Mammary epithelial cell (primary cell): Measurements from ENCODE around the gene TTYH1.

Experiments used
- EZH2 ChIP-seq: IDR thresholded peaks from 2 replicates; pipeline ENCODE4 v1.6.1; 2012; ENCODE audit warnings: low read length, inconsistent platforms, borderline replicate concordance
- TF ChIP-seq, protein P1 (sequence below), 2 donors: IDR thresholded peaks in 1 of 2; conservative IDR thresholded peaks in 1 of 2; 2 replicates each; pipeline ENCODE4 v1.5.1; 2011 to 2012; ENCODE audit warnings: inconsistent platforms in 2 of 2, low read length in 2 of 2, mild to moderate bottlenecking in 2 of 2, control low read depth in 1 of 2, low read depth in 1 of 2; ENCODE audit not compliant: insufficient read depth in 1 of 2; ENCODE audit errors: extremely low read depth in 1 of 2

GRCh38 chr19:54470991-54471782, 55.9 kb downstream of the TTYH1 start:
- no peak for TF ChIP-seq EZH2
- TF ChIP-seq, protein P1, sequence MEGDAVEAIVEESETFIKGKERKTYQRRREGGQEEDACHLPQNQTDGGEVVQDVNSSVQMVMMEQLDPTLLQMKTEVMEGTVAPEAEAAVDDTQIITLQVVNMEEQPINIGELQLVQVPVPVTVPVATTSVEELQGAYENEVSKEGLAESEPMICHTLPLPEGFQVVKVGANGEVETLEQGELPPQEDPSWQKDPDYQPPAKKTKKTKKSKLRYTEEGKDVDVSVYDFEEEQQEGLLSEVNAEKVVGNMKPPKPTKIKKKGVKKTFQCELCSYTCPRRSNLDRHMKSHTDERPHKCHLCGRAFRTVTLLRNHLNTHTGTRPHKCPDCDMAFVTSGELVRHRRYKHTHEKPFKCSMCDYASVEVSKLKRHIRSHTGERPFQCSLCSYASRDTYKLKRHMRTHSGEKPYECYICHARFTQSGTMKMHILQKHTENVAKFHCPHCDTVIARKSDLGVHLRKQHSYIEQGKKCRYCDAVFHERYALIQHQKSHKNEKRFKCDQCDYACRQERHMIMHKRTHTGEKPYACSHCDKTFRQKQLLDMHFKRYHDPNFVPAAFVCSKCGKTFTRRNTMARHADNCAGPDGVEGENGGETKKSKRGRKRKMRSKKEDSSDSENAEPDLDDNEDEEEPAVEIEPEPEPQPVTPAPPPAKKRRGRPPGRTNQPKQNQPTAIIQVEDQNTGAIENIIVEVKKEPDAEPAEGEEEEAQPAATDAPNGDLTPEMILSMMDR (conservative IDR thresholded peaks at IDR 0.05 in 1 of 2, IDR thresholded peaks at IDR 0.05 in 1 of 2; ENCODE audit: extremely low read depth in 1 of 2, insufficient read depth in 1 of 2, low read depth in 1 of 2, low read length in 2 of 2): no peak
